ENCODE results near the gene CHD8. TPM values are rescaled to one million over a fixed set of nuclear protein-coding genes. Genes with fewer than 3 reads are reported as not detected.
A peak's percentile ranks its signal among the peaks of the same experiment; 100 is the strongest.

Gene CHD8
- total RNA-seq, 1 experiment from 2014 or later = 57.4 TPM

DNA sequence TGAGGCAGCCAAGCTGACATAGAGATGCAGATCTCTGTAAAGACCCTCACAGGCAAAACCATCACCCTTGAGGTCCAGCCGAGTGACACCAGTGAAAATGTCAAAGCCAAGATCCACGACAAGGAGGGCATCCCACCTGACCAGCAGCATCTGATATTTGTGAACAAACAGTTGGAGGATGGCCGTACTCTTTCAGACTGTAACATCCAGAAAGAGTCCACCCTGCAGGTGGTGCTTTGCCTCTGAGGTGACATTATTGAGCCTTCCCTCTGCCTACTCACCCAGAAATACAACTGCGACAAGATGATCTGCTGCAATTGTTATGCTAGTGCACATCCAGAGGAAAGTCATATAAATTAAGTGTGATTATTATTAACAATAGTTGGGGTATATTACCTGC is 57.0 kb downstream of the CHD8 start:
- H3K27ac ChIP-seq (ENCODE audit: low read length) = no peak overlapping the region
- no peak overlapping the region for H2AFZ ChIP-seq (ENCODE audit: low read length)
- no TSS peak for BruUV-seq (replicated peaks)
- H4K20me1 ChIP-seq (ENCODE audit: low read length) = no peaks in the 10 kb centered on the region
- no peaks in the 10 kb centered on the region for H3K79me2 ChIP-seq (ENCODE audit: low read length)
- ChIA-PET CTCF (no interaction called here), POLR2A (ENCODE audit: unreplicated experiment) (no interaction called here)
- no peak overlapping the region for H3K9ac ChIP-seq (ENCODE audit: low read length)
- H3K27me3 ChIP-seq (ENCODE audit: low read length) = no peaks in the 10 kb centered on the region
- no peaks in the 10 kb centered on the region for H3F3A ChIP-seq (ENCODE audit: low read length, unreplicated experiment)
- ATAC-seq (no peak), DNase-seq (no peak)
- no peaks in the 10 kb centered on the region for H3K9me2 ChIP-seq (replicated peaks; ENCODE audit: low read length)
- intact Hi-C loops (cut with micrococcal nuclease) = loop anchor here (5.0 kb wide), 1 partner anchor 157 kb away; no protein-coding TSS in a partner anchor
- peaks cover 86% of the 10 kb centered on the region for H3K36me3 ChIP-seq (ENCODE audit: low read depth, low read length)
- no peak overlapping the region for H3K4me3 ChIP-seq (ENCODE audit: low read length)
- TF ChIP-seq EZH2phosphoT487 (IDR thresholded peaks at IDR 0.05; ENCODE audit: borderline replicate concordance, low read length) (no peak), EZH2 (IDR thresholded peaks at IDR 0.05; ENCODE audit: low read length, unreplicated experiment) (no peak)
- TF ChIP-seq, protein P1, sequence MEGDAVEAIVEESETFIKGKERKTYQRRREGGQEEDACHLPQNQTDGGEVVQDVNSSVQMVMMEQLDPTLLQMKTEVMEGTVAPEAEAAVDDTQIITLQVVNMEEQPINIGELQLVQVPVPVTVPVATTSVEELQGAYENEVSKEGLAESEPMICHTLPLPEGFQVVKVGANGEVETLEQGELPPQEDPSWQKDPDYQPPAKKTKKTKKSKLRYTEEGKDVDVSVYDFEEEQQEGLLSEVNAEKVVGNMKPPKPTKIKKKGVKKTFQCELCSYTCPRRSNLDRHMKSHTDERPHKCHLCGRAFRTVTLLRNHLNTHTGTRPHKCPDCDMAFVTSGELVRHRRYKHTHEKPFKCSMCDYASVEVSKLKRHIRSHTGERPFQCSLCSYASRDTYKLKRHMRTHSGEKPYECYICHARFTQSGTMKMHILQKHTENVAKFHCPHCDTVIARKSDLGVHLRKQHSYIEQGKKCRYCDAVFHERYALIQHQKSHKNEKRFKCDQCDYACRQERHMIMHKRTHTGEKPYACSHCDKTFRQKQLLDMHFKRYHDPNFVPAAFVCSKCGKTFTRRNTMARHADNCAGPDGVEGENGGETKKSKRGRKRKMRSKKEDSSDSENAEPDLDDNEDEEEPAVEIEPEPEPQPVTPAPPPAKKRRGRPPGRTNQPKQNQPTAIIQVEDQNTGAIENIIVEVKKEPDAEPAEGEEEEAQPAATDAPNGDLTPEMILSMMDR (conservative IDR thresholded peaks at IDR 0.05; ENCODE audit: low read depth, low read length) = no peak
- no peaks in the 10 kb centered on the region for H3K4me1 ChIP-seq (ENCODE audit: insufficient read depth, low read length)
- no peaks in the 10 kb centered on the region for H3K9me3 ChIP-seq (ENCODE audit: low read length)
- no peak overlapping the region for H3K4me2 ChIP-seq (ENCODE audit: low read length)

DNA sequence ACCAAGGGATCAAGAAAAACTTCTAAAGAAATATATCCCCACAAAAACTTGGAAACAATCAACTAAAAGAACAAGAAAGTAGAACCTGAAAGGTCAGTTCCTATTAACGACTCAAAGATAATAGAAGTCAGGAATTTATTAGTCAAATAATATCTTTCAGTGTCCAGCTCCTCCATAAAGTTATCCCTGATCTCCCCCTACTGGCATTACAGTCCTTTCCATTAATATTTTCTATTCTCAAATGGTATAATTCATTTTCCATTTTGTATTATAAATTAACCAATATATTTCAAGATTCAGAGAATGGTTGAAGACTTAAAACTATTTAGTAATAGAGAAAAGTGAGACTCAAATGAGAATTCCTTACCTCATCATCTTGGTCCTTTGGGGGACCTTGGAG is 60.5 kb downstream of the CHD8 start:
- TF ChIP-seq EZH2 (IDR thresholded peaks at IDR 0.05; ENCODE audit: low read length, unreplicated experiment) (no peak), EZH2phosphoT487 (IDR thresholded peaks at IDR 0.05; ENCODE audit: borderline replicate concordance, low read length) (no peak)
- TF ChIP-seq, protein P1 (conservative IDR thresholded peaks at IDR 0.05; ENCODE audit: low read depth, low read length) = peak; percentile 49; the same call in 1 of the 2 replicates
- Histone ChIP-seq H3K9me3 (ENCODE audit: low read length) (no peaks in the 10 kb centered on the region), H3F3A (ENCODE audit: low read length, unreplicated experiment) (no peaks in the 10 kb centered on the region), H3K4me3 (ENCODE audit: low read length) (no peak overlapping the region), H3K27ac (ENCODE audit: low read length) (no peak overlapping the region), H3K79me2 (ENCODE audit: low read length) (no peaks in the 10 kb centered on the region), H3K9ac (ENCODE audit: low read length) (no peak overlapping the region), H3K9me2 (replicated peaks; ENCODE audit: low read length) (no peaks in the 10 kb centered on the region), H4K20me1 (ENCODE audit: low read length) (no peaks in the 10 kb centered on the region), H3K4me2 (ENCODE audit: low read length) (no peak overlapping the region), H2AFZ (ENCODE audit: low read length) (no peak overlapping the region), H3K4me1 (ENCODE audit: insufficient read depth, low read length) (no peaks in the 10 kb centered on the region), H3K36me3 (ENCODE audit: low read depth, low read length) (peaks cover 86% of the 10 kb centered on the region), H3K27me3 (ENCODE audit: low read length) (no peaks in the 10 kb centered on the region)
- BruUV-seq (replicated peaks) = no TSS peak
- ATAC-seq (no peak), DNase-seq (peak; percentile 28)
- intact Hi-C loops (cut with micrococcal nuclease) = loop anchor here (5.0 kb wide), 1 partner anchor 153 kb away; no protein-coding TSS in a partner anchor
- ChIA-PET POLR2A (ENCODE audit: unreplicated experiment) (no interaction called here), CTCF (no interaction called here)

DNA sequence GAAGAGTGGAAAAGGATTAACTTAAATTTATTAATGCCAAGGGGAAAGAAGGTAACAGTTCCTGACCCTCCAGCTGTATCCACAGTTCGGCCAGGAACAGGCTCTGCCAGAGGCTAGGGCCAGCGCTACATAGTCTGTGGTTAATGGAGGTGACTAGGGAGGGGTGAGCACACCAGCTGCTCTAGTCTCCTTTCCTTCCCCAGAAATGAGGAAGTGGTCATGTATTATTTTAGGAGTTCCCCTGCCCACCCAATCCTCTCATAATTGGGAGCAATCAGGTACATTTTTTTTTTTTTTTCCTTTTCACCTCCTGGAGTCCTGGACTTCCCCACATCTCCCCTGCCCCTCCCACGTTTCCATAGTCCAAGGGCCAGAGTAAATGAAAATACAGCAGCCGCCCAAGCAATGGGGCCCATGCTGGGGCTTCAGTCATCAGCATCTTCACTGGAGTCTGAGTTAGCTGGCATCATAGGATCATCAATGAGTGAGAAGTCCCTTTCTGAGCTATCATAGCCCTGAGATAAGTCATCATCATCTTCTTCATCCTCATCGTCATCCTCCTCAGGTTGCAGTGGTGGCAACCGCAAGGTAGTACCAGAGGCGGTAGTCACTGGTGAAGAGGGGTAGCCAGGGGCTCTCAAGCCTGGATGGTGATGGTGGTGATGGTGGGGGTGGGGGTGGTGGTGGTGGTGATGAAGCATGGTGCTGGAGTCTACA is 70.6 kb downstream of the CHD8 start:
- DNase-seq (no peak), ATAC-seq (no peak)
- H3K27ac ChIP-seq (ENCODE audit: low read length) = no peak overlapping the region
- no peaks in the 10 kb centered on the region for H3K27me3 ChIP-seq (ENCODE audit: low read length)
- H3K4me1 ChIP-seq (ENCODE audit: insufficient read depth, low read length) = peaks cover 14% of the 10 kb centered on the region
- intact Hi-C loops (cut with micrococcal nuclease) = loop anchor here (2.0 to 10.0 kb wide), 2 partner anchors 91 to 121 kb away; partner anchors contain the start of genes HNRNPC, RAB2B and TOX4
- H2AFZ ChIP-seq (ENCODE audit: low read length) = no peak overlapping the region
- POLR2A ChIA-PET (ENCODE audit: unreplicated experiment) = no interaction called here
- CTCF ChIA-PET = no interaction called here
- no peaks in the 10 kb centered on the region for H3K9me3 ChIP-seq (ENCODE audit: low read length)
- TF ChIP-seq EZH2 (IDR thresholded peaks at IDR 0.05; ENCODE audit: low read length, unreplicated experiment) (no peak), EZH2phosphoT487 (IDR thresholded peaks at IDR 0.05; ENCODE audit: borderline replicate concordance, low read length) (no peak)
- TF ChIP-seq, protein P1 (conservative IDR thresholded peaks at IDR 0.05; ENCODE audit: low read depth, low read length) = no peak
- H3K4me2 ChIP-seq (ENCODE audit: low read length) = no peak overlapping the region; the same call in 1 of the 2 replicates
- H3K9me2 ChIP-seq (replicated peaks; ENCODE audit: low read length) = no peaks in the 10 kb centered on the region
- H3K4me3 ChIP-seq (ENCODE audit: low read length) = no peak overlapping the region
- BruUV-seq (replicated peaks) = no TSS peak
- H4K20me1 ChIP-seq (ENCODE audit: low read length) = peaks cover 15% of the 10 kb centered on the region
- H3F3A ChIP-seq (ENCODE audit: low read length, unreplicated experiment) = no peaks in the 10 kb centered on the region
- peaks cover 35% of the 10 kb centered on the region for H3K79me2 ChIP-seq (ENCODE audit: low read length)
- H3K36me3 ChIP-seq (ENCODE audit: low read depth, low read length) = peaks cover 20% of the 10 kb centered on the region; the same call in 1 of the 2 replicates
- no peak overlapping the region for H3K9ac ChIP-seq (ENCODE audit: low read length)

Data from PC-3 (cell line).